ENCODE measurements around the gene CWH43.

DNA sequence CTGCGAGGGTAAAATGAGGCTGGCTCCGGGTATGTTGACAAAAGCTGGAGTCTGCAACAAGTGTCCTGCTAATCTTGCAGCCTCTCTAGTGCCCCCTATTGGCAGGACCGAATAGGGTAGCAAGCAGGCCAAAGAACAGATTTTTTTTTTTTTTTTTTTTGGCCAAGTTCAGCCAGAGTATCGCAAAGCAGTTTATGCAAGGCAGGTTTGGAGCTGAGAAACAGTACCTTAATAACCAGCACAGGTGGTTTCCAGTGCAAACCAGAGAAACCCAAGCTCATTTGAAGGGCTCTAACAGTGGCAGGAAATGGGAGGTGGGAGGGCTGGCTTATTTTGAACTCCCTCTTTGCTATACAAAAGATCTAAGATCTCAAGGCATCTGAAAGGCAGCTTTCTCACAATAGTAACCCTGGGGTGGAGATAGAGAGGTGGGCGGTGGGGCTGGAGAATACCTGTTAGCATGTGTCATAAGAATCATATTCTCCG is 41.3 kb upstream of the CWH43 start:
- TF ChIP-seq EZH2 (IDR thresholded peaks at IDR 0.05; ENCODE audit: low read length, unreplicated experiment): no peak
- TF ChIP-seq, protein P1, sequence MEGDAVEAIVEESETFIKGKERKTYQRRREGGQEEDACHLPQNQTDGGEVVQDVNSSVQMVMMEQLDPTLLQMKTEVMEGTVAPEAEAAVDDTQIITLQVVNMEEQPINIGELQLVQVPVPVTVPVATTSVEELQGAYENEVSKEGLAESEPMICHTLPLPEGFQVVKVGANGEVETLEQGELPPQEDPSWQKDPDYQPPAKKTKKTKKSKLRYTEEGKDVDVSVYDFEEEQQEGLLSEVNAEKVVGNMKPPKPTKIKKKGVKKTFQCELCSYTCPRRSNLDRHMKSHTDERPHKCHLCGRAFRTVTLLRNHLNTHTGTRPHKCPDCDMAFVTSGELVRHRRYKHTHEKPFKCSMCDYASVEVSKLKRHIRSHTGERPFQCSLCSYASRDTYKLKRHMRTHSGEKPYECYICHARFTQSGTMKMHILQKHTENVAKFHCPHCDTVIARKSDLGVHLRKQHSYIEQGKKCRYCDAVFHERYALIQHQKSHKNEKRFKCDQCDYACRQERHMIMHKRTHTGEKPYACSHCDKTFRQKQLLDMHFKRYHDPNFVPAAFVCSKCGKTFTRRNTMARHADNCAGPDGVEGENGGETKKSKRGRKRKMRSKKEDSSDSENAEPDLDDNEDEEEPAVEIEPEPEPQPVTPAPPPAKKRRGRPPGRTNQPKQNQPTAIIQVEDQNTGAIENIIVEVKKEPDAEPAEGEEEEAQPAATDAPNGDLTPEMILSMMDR (conservative IDR thresholded peaks at IDR 0.05; ENCODE audit: low read depth, low read length): peak; percentile 73

Data from PC-3 (cell line).